CD14-positive monocyte (primary cell): ENCODE measurements around the gene MLLT10. TPM values are rescaled to one million over a fixed set of nuclear protein-coding genes. Genes with fewer than 3 reads are reported as not detected.
A peak's percentile ranks its signal among the peaks of the same experiment; 100 is the strongest.

Source experiments
- DNase-seq, 3 donors: peaks; one replicate each; pipeline ENCODE4 v3.0.0-alpha.2; 2011 to 2022
- H2AFZ ChIP-seq: 2 replicates; pipeline ENCODE4 v1.6.0; 2012; ENCODE audit warnings: mild to moderate bottlenecking, low read depth, low read length, inconsistent platforms; ENCODE audit not compliant: insufficient read depth, poor library complexity, severe bottlenecking
- H3K27ac ChIP-seq, 2 donors: 1 replicate in 1 of 2; 2 replicates in 1 of 2; pipeline ENCODE4 v1.5.1; 2012 to 2013; ENCODE audit warnings: low read length in 2 of 2, control low read depth in 1 of 2, inconsistent platforms in 1 of 2, low read depth in 1 of 2, mild to moderate bottlenecking in 1 of 2
- H3K27me3 ChIP-seq, 2 donors: one replicate each; pipeline versions ENCODE4 v1.6.0 to v1.6.1; 2011 to 2013; ENCODE audit warnings: low read length in 2 of 2; ENCODE audit not compliant: control insufficient read depth in 2 of 2, insufficient read depth in 2 of 2
- H3K36me3 ChIP-seq, 2 donors: replicated peaks in 1 of 2; 1 replicate in 1 of 2; 2 replicates in 1 of 2; pipeline versions ENCODE4 v1.5.1 to v1.6.1; 2012 to 2013; ENCODE audit warnings: low read length in 2 of 2, control low read depth in 1 of 2, inconsistent platforms in 1 of 2, mild to moderate bottlenecking in 1 of 2; ENCODE audit not compliant: insufficient read depth in 2 of 2, control insufficient read depth in 1 of 2
- H3K4me1 ChIP-seq, 2 donors: 1 replicate in 1 of 2; 2 replicates in 1 of 2; pipeline versions ENCODE4 v1.5.1 to v1.6.1; 2012 to 2013; ENCODE audit warnings: low read length in 2 of 2, control low read depth in 1 of 2, inconsistent platforms in 1 of 2, mild to moderate bottlenecking in 1 of 2, moderate library complexity in 1 of 2; ENCODE audit not compliant: insufficient read depth in 2 of 2, control insufficient read depth in 1 of 2
- H3K4me2 ChIP-seq: replicated peaks from 2 replicates; pipeline ENCODE3; 2012; ENCODE audit warnings: low read length, moderate library complexity, mild to moderate bottlenecking; ENCODE audit not compliant: poor library complexity, severe bottlenecking; ENCODE audit errors: extremely low read depth
- H3K4me3 ChIP-seq, 3 experiments: fragments of 200-600 bp in 1 of 3; sonication (generic) in 1 of 3; replicated peaks in 1 of 3; 1 replicate in 2 of 3; 2 replicates in 1 of 3; pipeline ENCODE4 v1.5.1; 2011 to 2013; ENCODE audit warnings: low read length in 3 of 3, mild to moderate bottlenecking in 3 of 3, control low read depth in 2 of 3, low read depth in 2 of 3, inconsistent platforms in 1 of 3, moderate library complexity in 1 of 3
- H3K79me2 ChIP-seq: 2 replicates; pipeline ENCODE4 v1.6.0; 2012; ENCODE audit warnings: mild to moderate bottlenecking, control low read depth, inconsistent platforms, low read length, moderate library complexity; ENCODE audit not compliant: insufficient read depth
- H3K9ac ChIP-seq: 2 replicates; pipeline ENCODE4 v1.6.0; 2017; ENCODE audit warnings: low read length, mild to moderate bottlenecking; ENCODE audit not compliant: insufficient read depth, poor library complexity, severe bottlenecking
- H3K9me3 ChIP-seq, 2 donors: replicated peaks in 1 of 2; 1 replicate in 1 of 2; 2 replicates in 1 of 2; pipeline versions ENCODE4 v1.5.1 to v1.6.1; 2012 to 2013; ENCODE audit warnings: low read length in 2 of 2, control low read depth in 1 of 2; ENCODE audit not compliant: control insufficient read depth in 1 of 2, insufficient read depth in 1 of 2
- H4K20me1 ChIP-seq: 2 replicates; pipeline ENCODE4 v1.6.0; 2012; ENCODE audit warnings: mild to moderate bottlenecking, low read length, control low read depth, moderate library complexity; ENCODE audit not compliant: insufficient read depth
- H3K27ac Mint-ChIP-seq, 7 donors: one replicate each; pipeline ENCODE4 v1.8.0; 2020; ENCODE audit warnings: mild to moderate bottlenecking in 7 of 7, mixed read lengths in 7 of 7, moderate library complexity in 6 of 7, inconsistent platforms in 2 of 7
- H3K27me3 Mint-ChIP-seq, 3 donors: one replicate each; pipeline ENCODE4 v1.8.0; 2021 to 2022; ENCODE audit warnings: low read depth in 3 of 3, mild to moderate bottlenecking in 3 of 3, mixed read lengths in 3 of 3, moderate library complexity in 3 of 3, inconsistent platforms in 1 of 3
- H3K36me3 Mint-ChIP-seq, 2 donors: one replicate each; pipeline ENCODE4 v1.8.0; 2020; ENCODE audit warnings: mixed read lengths in 2 of 2, inconsistent platforms in 1 of 2, mild to moderate bottlenecking in 1 of 2
- H3K4me1 Mint-ChIP-seq: one replicate; pipeline ENCODE4 v1.8.0; 2020; ENCODE audit warnings: mild to moderate bottlenecking, mixed read lengths
- H3K4me3 Mint-ChIP-seq, 2 donors: one replicate each; pipeline ENCODE4 v1.8.0; 2020; ENCODE audit warnings: mild to moderate bottlenecking in 2 of 2, mixed read lengths in 2 of 2, moderate library complexity in 1 of 2
- H3K9me3 Mint-ChIP-seq, 7 donors: one replicate each; pipeline ENCODE4 v1.8.0; 2020 to 2022; ENCODE audit warnings: mixed read lengths in 7 of 7, mild to moderate bottlenecking in 6 of 7, moderate library complexity in 6 of 7, inconsistent platforms in 2 of 7
- CTCF ChIP-seq: fragments of 200-600 bp; IDR thresholded peaks from one replicate; pipeline ENCODE4 v1.8.0; 2022; ENCODE audit warnings: antibody characterized with exemption, mild to moderate bottlenecking
- WGBS: methylation state at CpG from one replicate; pipeline ENCODE4 v1.1.5; 2013; ENCODE audit warnings: missing lambda C conversion rate; ENCODE audit not compliant: insufficient coverage; 5-methylcytosine and 5-hydroxymethylcytosine counted together
- intact Hi-C, 2 donors: fragments of 100-400 bp; cut with micrococcal nuclease; formaldehyde crosslinking; loops; one replicate each; pipeline versions ENCODE4 v1.15.0 to v1.15.1; 2023
- polyA plus RNA-seq, 3 donors: library from polyadenylated mRNA; depleted of rRNA in 1 of 3; unstranded in 2 of 3; stranded (reverse) in 1 of 3; fragments of 300-500 nt in 2 of 3; fragments of >200 nt in 1 of 3; fragmentation: Illumina TruSeq in 2 of 3; gene quantifications; 1 replicate in 2 of 3; 2 replicates in 1 of 3; pipeline ENCODE4 v1.2.3, GENCODE V29; 2012 to 2021

The MLLT10 gene
- polyA plus RNA-seq, 3 donors, result 4.9 to 39.1 (median 7.5) TPM

GRCh38 chr10:21661087-21661486 lies 127.1 kb downstream of the MLLT10 start:
- peak overlapping the region in 1 of 7 donors; percentile 44 for H3K27ac Mint-ChIP-seq
- no peak for TF ChIP-seq CTCF
- peaks cover 11 to 33% of the 10 kb centered on the region in 2 donors for H3K36me3 Mint-ChIP-seq
- intact Hi-C loops, result no loop called here
- H3K9ac ChIP-seq, result no peak overlapping the region
- H3K9me3 Mint-ChIP-seq, result no peaks in the 10 kb centered on the region
- peaks cover 9% of the 10 kb centered on the region for H3K4me1 Mint-ChIP-seq
- WGBS, result no CpG with 5 or more reads among the region's 1 CpG
- peaks cover 59% of the 10 kb centered on the region for H4K20me1 ChIP-seq
- H3K79me2 ChIP-seq, result peaks cover 64% of the 10 kb centered on the region
- H3K27ac ChIP-seq, result no peak overlapping the region
- H3K36me3 ChIP-seq, result peaks cover 9 to 36% of the 10 kb centered on the region in 2 donors
- H3K4me3 ChIP-seq, result no peak overlapping the region
- H3K27me3 ChIP-seq, result no peaks in the 10 kb centered on the region
- no peak overlapping the region for H2AFZ ChIP-seq
- H3K4me1 ChIP-seq, result no peaks in the 10 kb centered on the region
- no peak overlapping the region for H3K4me3 Mint-ChIP-seq
- no peak for DNase-seq
- H3K27me3 Mint-ChIP-seq, result no peaks in the 10 kb centered on the region
- H3K9me3 ChIP-seq, result no peaks in the 10 kb centered on the region
- no peak overlapping the region for H3K4me2 ChIP-seq

- Histone ChIP-seq H3K27me3 (no peaks in the 10 kb centered on the region), H3K4me1 (no peaks in the 10 kb centered on the region), H3K79me2 (peaks cover 63% of the 10 kb centered on the region), H2AFZ (no peak overlapping the region), H3K4me2 (no peak overlapping the region), H3K9ac (no peak overlapping the region), H3K36me3 (peaks cover 10 to 43% of the 10 kb centered on the region in 2 donors), H3K9me3 (no peaks in the 10 kb centered on the region), H3K4me3 (no peak overlapping the region), H3K27ac (no peak overlapping the region), H4K20me1 (peaks cover 56% of the 10 kb centered on the region)
- intact Hi-C loops, result no loop called here
- Mint-ChIP-seq H3K27me3 (no peaks in the 10 kb centered on the region), H3K9me3 (no peaks in the 10 kb centered on the region), H3K36me3 (peaks cover 13 to 37% of the 10 kb centered on the region in 2 donors), H3K4me1 (peaks cover 9% of the 10 kb centered on the region), H3K27ac (no peak overlapping the region), H3K4me3 (no peak overlapping the region)
- DNase-seq, result no peak
- no peak for TF ChIP-seq CTCF
- no CpG with 5 or more reads among the region's 3 CpGs for WGBS
Observed at GRCh38 chr10:21661935-21662334, 127.9 kb downstream of the MLLT10 start.
